SU-DHL-6 (cell line): ENCODE data around the gene SLC44A3.

Experiments used
- H2AFZ ChIP-seq: fragments of 200-600 bp; sonication (generic); 2 replicates; pipeline ENCODE4 v1.6.1; 2014; ENCODE audit warnings: low read depth, mild to moderate bottlenecking, moderate library complexity, mixed read lengths, antibody characterized with exemption, low read length; ENCODE audit not compliant: severe bottlenecking
- H3F3A ChIP-seq: fragments of 200-600 bp; shearing (Covaris generic); 2 replicates; pipeline ENCODE4 v1.6.0; 2016; ENCODE audit warnings: antibody characterized with exemption, mild to moderate bottlenecking; ENCODE audit not compliant: insufficient read depth
- H3K27ac ChIP-seq: fragments of 200-600 bp; sonication (generic); 2 replicates; pipeline ENCODE4 v1.5.1; 2016; ENCODE audit warnings: low read depth, mild to moderate bottlenecking, low read length, moderate library complexity, mixed read lengths
- H3K27me3 ChIP-seq: fragments of 200-600 bp; sonication (generic), shearing (Covaris generic); 2 replicates; pipeline ENCODE4 v1.6.0; 2014; ENCODE audit warnings: mild to moderate bottlenecking, low read length
- H3K36me3 ChIP-seq: fragments of 200-600 bp; sonication (generic); 2 replicates; pipeline ENCODE4 v1.6.1; 2014; ENCODE audit warnings: mild to moderate bottlenecking, low read length, mixed read lengths
- H3K4me2 ChIP-seq: fragments of 300-600, 200-600 bp; shearing (Covaris generic), sonication (generic); 2 replicates; pipeline ENCODE4 v1.6.0; 2014; ENCODE audit warnings: low read length, low read depth, mild to moderate bottlenecking; ENCODE audit not compliant: poor library complexity, severe bottlenecking
- H3K4me3 ChIP-seq: fragments of 200-600 bp; sonication (generic); 2 replicates; pipeline ENCODE4 v1.5.1; 2014; ENCODE audit warnings: antibody characterized with exemption, low read length, mild to moderate bottlenecking, mixed read lengths; ENCODE audit not compliant: insufficient read depth, poor library complexity, severe bottlenecking
- H3K79me2 ChIP-seq: fragments of 200-600 bp; sonication (generic); 2 replicates; pipeline ENCODE4 v1.6.1; 2014; ENCODE audit warnings: mild to moderate bottlenecking, low read length, moderate library complexity; ENCODE audit not compliant: insufficient read depth
- H3K9ac ChIP-seq: fragments of 200-600 bp; sonication (generic); 2 replicates; pipeline ENCODE4 v1.7.0; 2014; ENCODE audit warnings: mild to moderate bottlenecking, low read length
- H3K9me2 ChIP-seq: fragments of 200-600 bp; sonication (generic); replicated peaks from 2 replicates; pipeline ENCODE4 v1.6.1; 2014; ENCODE audit warnings: low read length; ENCODE audit not compliant: insufficient read depth
- H3K9me3 ChIP-seq: fragments of 200-600 bp; sonication (generic); 2 replicates; pipeline ENCODE4 v1.6.1; 2014; ENCODE audit warnings: low read length, mixed read lengths; ENCODE audit not compliant: insufficient read depth
- H4K20me1 ChIP-seq: fragments of 200-600 bp; sonication (generic); 2 replicates; pipeline ENCODE4 v1.6.1; 2014; ENCODE audit warnings: low read depth, mild to moderate bottlenecking, antibody characterized with exemption, low read length, moderate library complexity, mixed read lengths
- EZH2phosphoT487 ChIP-seq: fragments of 200-600 bp; sonication (generic), shearing (Covaris generic); conservative IDR thresholded peaks from 2 replicates; pipeline ENCODE4 v1.6.1; 2018; ENCODE audit warnings: mild to moderate bottlenecking, antibody characterized with exemption, low read length, moderate library complexity, mixed read lengths
- TF ChIP-seq, protein P1 (sequence below): fragments of 200-600 bp; sonication (generic); IDR thresholded peaks from one replicate; pipeline ENCODE4 v1.5.1; 2017; ENCODE audit warnings: antibody characterized with exemption, mild to moderate bottlenecking, low read length, moderate library complexity; ENCODE audit not compliant: insufficient read depth, poor library complexity, severe bottlenecking

Gene SLC44A3

DNA sequence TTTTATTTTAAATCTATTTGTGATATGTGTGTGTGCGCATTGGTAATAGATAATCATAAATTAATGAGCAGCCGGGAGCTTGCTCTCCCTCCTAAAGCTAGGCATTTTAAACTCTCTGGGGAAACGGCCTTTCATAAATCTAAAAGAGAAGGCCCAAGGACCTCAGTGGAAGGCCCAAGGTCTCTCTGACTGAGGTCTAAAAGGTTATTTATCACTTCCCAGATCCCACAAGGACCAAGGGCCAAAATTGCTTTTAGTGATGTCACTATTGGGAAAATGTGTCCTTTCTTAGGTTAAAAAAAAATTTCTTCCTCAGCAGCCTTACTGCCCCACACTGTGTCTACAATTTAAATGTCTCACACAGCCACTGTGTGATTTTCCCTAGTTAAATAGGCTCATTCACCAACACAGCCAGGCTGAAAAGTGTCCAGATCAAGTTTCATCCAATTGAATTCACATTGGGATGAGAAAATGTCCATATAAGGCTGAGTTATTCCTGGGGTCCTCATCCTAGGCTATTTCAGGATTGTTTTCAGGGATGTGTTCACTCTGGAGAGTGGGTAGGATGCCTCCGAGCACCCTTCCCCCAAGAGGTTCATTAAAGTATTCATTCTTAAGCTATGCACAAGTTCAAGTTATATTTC is 46.1 kb downstream of the SLC44A3 start:
- Histone ChIP-seq H2AFZ (no peak overlapping the region), H4K20me1 (no peaks in the 10 kb centered on the region), H3K9me3 (no peaks in the 10 kb centered on the region), H3K79me2 (no peaks in the 10 kb centered on the region), H3K4me2 (no peak overlapping the region), H3K36me3 (no peaks in the 10 kb centered on the region), H3K27me3 (no peaks in the 10 kb centered on the region), H3K27ac (no peak overlapping the region), H3F3A (no peaks in the 10 kb centered on the region), H3K4me3 (no peak overlapping the region), H3K9ac (no peak overlapping the region), H3K9me2 (no peaks in the 10 kb centered on the region)
- TF ChIP-seq, protein P1, sequence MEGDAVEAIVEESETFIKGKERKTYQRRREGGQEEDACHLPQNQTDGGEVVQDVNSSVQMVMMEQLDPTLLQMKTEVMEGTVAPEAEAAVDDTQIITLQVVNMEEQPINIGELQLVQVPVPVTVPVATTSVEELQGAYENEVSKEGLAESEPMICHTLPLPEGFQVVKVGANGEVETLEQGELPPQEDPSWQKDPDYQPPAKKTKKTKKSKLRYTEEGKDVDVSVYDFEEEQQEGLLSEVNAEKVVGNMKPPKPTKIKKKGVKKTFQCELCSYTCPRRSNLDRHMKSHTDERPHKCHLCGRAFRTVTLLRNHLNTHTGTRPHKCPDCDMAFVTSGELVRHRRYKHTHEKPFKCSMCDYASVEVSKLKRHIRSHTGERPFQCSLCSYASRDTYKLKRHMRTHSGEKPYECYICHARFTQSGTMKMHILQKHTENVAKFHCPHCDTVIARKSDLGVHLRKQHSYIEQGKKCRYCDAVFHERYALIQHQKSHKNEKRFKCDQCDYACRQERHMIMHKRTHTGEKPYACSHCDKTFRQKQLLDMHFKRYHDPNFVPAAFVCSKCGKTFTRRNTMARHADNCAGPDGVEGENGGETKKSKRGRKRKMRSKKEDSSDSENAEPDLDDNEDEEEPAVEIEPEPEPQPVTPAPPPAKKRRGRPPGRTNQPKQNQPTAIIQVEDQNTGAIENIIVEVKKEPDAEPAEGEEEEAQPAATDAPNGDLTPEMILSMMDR = no peak
- no peak for TF ChIP-seq EZH2phosphoT487

DNA sequence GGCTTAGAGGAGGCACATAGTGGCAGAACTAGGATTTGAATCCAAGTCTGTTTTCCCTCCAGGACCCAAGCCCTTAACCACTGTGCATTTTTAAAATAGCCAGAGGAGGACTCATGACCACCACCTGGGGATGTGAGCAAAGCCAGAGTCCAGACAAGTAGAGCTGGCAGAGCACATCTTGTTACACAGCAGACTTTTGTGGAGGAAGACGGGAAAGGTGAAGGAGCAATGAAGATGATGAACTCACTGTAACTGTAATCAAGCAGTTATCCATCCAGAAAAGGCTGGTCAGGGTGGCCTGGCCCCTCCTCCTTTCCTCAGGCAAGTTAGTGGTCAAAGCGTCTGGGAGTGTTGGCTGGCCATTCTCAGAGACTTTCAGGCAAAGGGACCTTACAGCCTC is 50.9 kb downstream of the SLC44A3 start:
- H4K20me1 ChIP-seq = no peaks in the 10 kb centered on the region
- H3K27ac ChIP-seq = no peak overlapping the region
- no peak for TF ChIP-seq EZH2phosphoT487
- TF ChIP-seq, protein P1 = no peak
- H3K9me3 ChIP-seq = no peaks in the 10 kb centered on the region
- H2AFZ ChIP-seq = no peak overlapping the region
- H3K36me3 ChIP-seq = no peaks in the 10 kb centered on the region
- H3K9me2 ChIP-seq = no peaks in the 10 kb centered on the region
- H3K27me3 ChIP-seq = no peaks in the 10 kb centered on the region
- H3F3A ChIP-seq = no peaks in the 10 kb centered on the region
- no peak overlapping the region for H3K9ac ChIP-seq
- no peak overlapping the region for H3K4me2 ChIP-seq
- no peaks in the 10 kb centered on the region for H3K79me2 ChIP-seq
- no peak overlapping the region for H3K4me3 ChIP-seq

DNA sequence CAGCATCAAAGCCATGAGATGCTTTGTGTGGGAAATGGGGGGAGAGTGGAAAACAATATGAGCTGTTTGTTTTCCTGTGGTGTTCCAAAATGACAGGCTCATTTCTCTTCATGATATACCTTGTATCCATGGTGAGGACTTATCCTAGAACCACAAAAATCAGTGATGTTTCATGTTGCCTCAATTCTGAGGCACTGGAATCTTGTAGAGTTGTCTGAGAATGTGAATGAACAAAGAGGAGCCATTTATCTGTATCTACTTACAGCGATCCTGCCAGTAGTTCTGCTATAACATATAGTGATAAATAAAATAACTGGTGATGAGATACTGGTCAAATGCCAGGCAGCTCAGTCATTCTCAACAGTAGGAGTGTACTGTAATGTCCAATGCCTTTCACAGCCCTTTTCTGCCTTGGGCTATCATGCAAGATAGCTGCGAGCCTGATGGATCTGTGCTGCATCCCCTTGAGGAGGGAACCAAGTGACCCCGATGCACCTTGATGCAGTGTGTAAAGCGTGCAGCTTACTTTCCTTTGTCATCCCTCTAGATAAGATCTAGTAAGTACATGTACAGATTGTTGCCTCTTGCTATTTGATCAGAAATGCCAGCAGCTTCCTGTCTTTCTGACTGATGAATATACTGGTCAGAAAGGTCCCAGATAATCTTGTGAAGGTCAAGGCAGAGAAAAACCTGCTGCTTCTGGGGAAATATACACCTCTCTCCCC is 52.8 kb downstream of the SLC44A3 start:
- Histone ChIP-seq H3K79me2 (no peaks in the 10 kb centered on the region), H3K27ac (no peak overlapping the region), H3K9me3 (no peaks in the 10 kb centered on the region), H2AFZ (no peak overlapping the region), H3K36me3 (no peaks in the 10 kb centered on the region), H3K27me3 (no peaks in the 10 kb centered on the region), H3K9me2 (no peaks in the 10 kb centered on the region), H3K4me3 (no peak overlapping the region), H3F3A (no peaks in the 10 kb centered on the region), H3K4me2 (no peak overlapping the region), H4K20me1 (no peaks in the 10 kb centered on the region), H3K9ac (no peak overlapping the region)
- no peak for TF ChIP-seq EZH2phosphoT487
- TF ChIP-seq, protein P1 = no peak
